Psoas muscle (tissue), 8 donors: Measurements from ENCODE around the gene PP2D1. TPM values are rescaled to one million over a fixed set of nuclear protein-coding genes. Genes with fewer than 3 reads are reported as not detected.
"Not testable (repeated sequence)": the region's sequence is repeated elsewhere in the genome, so short reads cannot be mapped to it uniquely, and the experiment has no call there.

Experiments used
- ATAC-seq, 4 donors: fragments of 200-7000 bp; cut with Tn5 transposase; one replicate each; pipeline ENCODE4 v1.9.1; 2020; ENCODE audit warnings: moderate library complexity in 3 of 4, mild to moderate bottlenecking in 2 of 4
- DNase-seq, 2 donors: peaks; one replicate each; pipeline ENCODE4 v3.0.0-alpha.2; 2020
- H3K27ac ChIP-seq: fragments of 200-600 bp; one replicate; pipeline ENCODE4 v1.8.0; 2022
- H3K27me3 ChIP-seq, 3 donors: fragments of 200-600 bp in 1 of 3; one replicate each; pipeline versions ENCODE4 v1.6.1 to v1.8.0; 2013 to 2022; ENCODE audit warnings: low read length in 2 of 3, mild to moderate bottlenecking in 2 of 3, moderate library complexity in 1 of 3; ENCODE audit not compliant: insufficient read depth in 3 of 3
- H3K36me3 ChIP-seq, 2 donors: fragments of 200-600 bp in 1 of 2; one replicate each; pipeline versions ENCODE4 v1.6.1 to v1.8.0; 2013 to 2022; ENCODE audit warnings: low read depth in 1 of 2, mild to moderate bottlenecking in 1 of 2, moderate library complexity in 1 of 2; ENCODE audit not compliant: insufficient read depth in 1 of 2
- H3K4me1 ChIP-seq: fragments of 200-600 bp; one replicate; pipeline ENCODE4 v1.8.0; 2022
- H3K4me3 ChIP-seq: fragments of 200-600 bp; one replicate; pipeline ENCODE4 v1.8.0; 2022; ENCODE audit warnings: mild to moderate bottlenecking
- H3K9me3 ChIP-seq: fragments of 200-600 bp; one replicate; pipeline ENCODE4 v1.8.0; 2022
- WGBS, 3 donors: extraction: QIAGEN DNeasy Blood & Tissue Kit; methylation state at CpG; one replicate each; pipeline versions ENCODE4 v1.1.6 to v1.1.7; 2013; 5-methylcytosine and 5-hydroxymethylcytosine counted together
- intact Hi-C, 2 donors: fragments of 100-400 bp; cut with DNase I; formaldehyde crosslinking; loops; one replicate each; pipeline versions ENCODE4 v1.11.0 to v1.14.2; 2022
- polyA plus RNA-seq, 3 donors: library from polyadenylated mRNA; stranded (reverse); fragments of 200-250 nt; gene quantifications; one replicate each; pipeline ENCODE4 v1.2.3, GENCODE V29; 2013
- total RNA-seq, 4 donors: library from RNA; stranded (reverse); fragmentation: NEBNext Ultra II Directional in 2 of 4; extraction: Animal tissue kit (Norgen Biotek cat#: 25700) in 2 of 4; gene quantifications; one replicate each; pipeline versions ENCODE4 v1.2.1 to v1.2.4, GENCODE V29; 2021 to 2023
- TF ChIP-seq, protein P1 (sequence below): fragments of 200-600 bp; IDR thresholded peaks from one replicate; pipeline ENCODE4 v1.8.0; 2022; ENCODE audit warnings: antibody characterized with exemption
- donor health status: healthy with polysubstance abuse.
- donor health status: DM: no; HTN: no; CAD: no; lungs with moderate emphysema.
- donor health status: Bipolar disorder and iron deficiency.
- donor health status: healthy.
- donor health status: DM: yes; HTN: yes; CAD: no.
- donor health status: DM: no; HTN: no; CAD: no.
- donor health status: DM: no; HTN: no; CAD: no.
- donor health status: DM: yes; HTN: yes; CAD: no.

The PP2D1 gene
- total and polyA plus RNA-seq, 7 donors, result not detected

DNA sequence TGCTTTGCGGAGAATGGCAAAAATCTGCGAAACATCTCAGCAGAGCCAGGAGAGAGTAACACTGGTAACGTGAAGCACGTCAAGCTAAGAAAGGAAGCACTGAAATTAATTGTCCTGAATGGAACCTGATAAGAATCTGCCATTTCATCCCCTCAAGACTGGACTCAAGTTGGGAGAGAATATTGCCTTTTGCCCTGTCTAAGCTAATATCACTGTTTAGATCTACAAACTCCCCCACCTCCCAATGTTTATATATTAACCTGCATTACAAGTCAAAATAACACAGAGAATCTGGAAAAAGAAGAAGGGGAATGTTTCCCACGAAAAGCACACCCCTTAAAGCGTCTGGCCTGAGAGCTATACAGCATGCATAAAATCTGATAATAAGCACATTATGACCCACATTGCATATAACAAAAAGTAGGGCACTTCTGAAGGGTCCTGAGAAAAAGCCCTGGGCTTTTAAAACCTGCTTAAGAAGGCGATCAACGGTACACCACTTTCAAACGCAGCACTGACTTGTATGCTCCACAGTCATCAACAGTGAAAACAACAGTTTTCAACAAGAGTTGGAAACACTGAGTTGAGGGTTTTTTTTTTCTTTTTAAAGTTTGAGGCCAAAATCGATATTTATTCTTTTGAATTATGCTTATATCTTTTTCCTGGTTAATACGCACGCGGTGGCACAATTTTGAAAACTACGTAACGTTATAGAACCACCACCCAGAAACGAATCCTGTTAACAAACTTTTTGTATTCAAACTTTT is 26.8 kb upstream of the PP2D1 start:
- no peak for DNase-seq
- no peaks in the 10 kb centered on the region for H3K36me3 ChIP-seq
- intact Hi-C loops, result loop anchor here (5.0 to 10.0 kb wide), 3 partner anchors 92 to 148 kb away; partner anchors contain the start of genes SGO1 (in 2 of the 2) and RAB5A (in 1 of the 2)

DNA sequence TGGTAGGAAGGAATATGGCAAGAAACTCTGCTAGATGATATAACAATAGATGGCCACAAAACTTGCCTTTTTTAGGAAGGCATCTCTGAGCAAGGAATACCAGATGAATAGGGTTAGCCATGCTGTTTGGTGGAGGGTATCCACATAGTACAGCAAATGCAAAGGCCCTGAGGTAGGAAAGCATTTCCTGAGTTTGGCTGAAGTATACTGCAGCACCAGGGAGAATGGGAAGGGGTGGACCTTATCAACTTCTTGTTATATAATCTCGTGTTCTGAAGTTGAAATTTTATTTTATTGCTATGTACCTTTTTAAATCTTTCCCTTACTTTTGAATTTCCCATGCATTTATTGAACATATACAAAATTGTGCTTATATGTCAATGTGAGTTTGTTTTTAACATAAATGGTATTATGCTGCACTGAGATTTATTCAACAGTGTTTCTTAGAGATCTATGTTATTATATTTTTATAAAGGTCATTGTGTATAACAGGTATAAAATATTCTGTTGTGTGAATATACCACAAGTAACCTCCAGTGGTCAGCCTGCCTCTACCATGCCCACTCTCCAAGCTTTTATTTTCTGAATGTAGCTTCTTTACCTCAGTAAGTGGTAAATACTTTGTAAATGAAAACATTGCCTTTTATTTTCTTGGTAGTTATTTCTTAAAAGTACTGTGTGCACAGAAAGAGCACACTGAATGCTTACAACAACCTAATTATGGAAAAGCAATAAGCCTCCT is 25.4 kb upstream of the PP2D1 start:
- Histone ChIP-seq H3K27me3 (no peaks in the 10 kb centered on the region), H3K4me3 (no peak overlapping the region), H3K36me3 (no peaks in the 10 kb centered on the region), H3K27ac (no peak overlapping the region), H3K4me1 (peaks cover 16% of the 10 kb centered on the region), H3K9me3 (no peaks in the 10 kb centered on the region)
- ATAC-seq (no peak), DNase-seq (no peak)
- TF ChIP-seq, protein P1, sequence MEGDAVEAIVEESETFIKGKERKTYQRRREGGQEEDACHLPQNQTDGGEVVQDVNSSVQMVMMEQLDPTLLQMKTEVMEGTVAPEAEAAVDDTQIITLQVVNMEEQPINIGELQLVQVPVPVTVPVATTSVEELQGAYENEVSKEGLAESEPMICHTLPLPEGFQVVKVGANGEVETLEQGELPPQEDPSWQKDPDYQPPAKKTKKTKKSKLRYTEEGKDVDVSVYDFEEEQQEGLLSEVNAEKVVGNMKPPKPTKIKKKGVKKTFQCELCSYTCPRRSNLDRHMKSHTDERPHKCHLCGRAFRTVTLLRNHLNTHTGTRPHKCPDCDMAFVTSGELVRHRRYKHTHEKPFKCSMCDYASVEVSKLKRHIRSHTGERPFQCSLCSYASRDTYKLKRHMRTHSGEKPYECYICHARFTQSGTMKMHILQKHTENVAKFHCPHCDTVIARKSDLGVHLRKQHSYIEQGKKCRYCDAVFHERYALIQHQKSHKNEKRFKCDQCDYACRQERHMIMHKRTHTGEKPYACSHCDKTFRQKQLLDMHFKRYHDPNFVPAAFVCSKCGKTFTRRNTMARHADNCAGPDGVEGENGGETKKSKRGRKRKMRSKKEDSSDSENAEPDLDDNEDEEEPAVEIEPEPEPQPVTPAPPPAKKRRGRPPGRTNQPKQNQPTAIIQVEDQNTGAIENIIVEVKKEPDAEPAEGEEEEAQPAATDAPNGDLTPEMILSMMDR, result peak; percentile 21
- WGBS, 3 donors, result 84 to 100% (median 86%) methylated on average over 1 of the region's 1 CpG
- intact Hi-C loops, result loop anchor here (5.0 to 10.0 kb wide), 3 partner anchors 90 to 150 kb away; partner anchors contain the start of genes SGO1 (in 2 of the 2) and RAB5A (in 1 of the 2)

More for the DNA sequence above, 26.8 kb upstream of the PP2D1 start:
- Histone ChIP-seq H3K27ac (peak overlapping the region; percentile 95), H3K9me3 (no peaks in the 10 kb centered on the region), H3K4me1 (peaks cover 30% of the 10 kb centered on the region), H3K27me3 (no peaks in the 10 kb centered on the region), H3K4me3 (peak overlapping the region; percentile 78)
- ATAC-seq, result no peak
- WGBS, 3 donors, result 15 to 36% (median 20%) methylated on average over 16 of the region's 16 CpGs
- TF ChIP-seq, protein P1, result no peak

DNA sequence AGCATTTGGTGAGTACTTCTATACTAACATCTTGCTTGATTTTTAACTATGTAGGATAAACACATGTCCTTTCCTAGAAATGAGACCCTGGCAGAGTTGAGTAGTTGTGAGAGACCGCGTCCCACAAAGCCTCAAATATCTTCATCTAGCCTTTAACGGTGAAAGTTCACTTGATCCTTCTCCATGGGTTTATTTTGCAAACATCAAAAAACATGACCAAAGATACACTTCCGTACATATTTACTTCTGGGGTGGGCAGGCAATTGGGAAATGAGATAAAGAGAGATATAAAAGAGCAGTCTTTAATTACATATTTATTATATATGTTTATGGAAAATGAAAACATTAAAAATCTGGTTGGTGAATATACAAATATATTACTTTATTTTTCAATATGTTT is 23.0 kb upstream of the PP2D1 start:
- no peaks in the 10 kb centered on the region for H3K27me3 ChIP-seq
- TF ChIP-seq, protein P1, result no peak
- H3K36me3 ChIP-seq, result no peaks in the 10 kb centered on the region
- H3K27ac ChIP-seq, result no peak overlapping the region
- H3K9me3 ChIP-seq, result no peaks in the 10 kb centered on the region
- WGBS, 3 donors, result 83 to 92% (median 88%) methylated on average over 4 of the region's 4 CpGs
- no peak overlapping the region for H3K4me3 ChIP-seq
- intact Hi-C loops, result loop anchor here (5.0 to 10.0 kb wide), 3 partner anchors 88 to 152 kb away; partner anchors contain the start of genes SGO1 (in 2 of the 2) and RAB5A (in 1 of the 2)
- peaks cover 8% of the 10 kb centered on the region for H3K4me1 ChIP-seq
- ATAC-seq, result no peak
- DNase-seq, result no peak

DNA sequence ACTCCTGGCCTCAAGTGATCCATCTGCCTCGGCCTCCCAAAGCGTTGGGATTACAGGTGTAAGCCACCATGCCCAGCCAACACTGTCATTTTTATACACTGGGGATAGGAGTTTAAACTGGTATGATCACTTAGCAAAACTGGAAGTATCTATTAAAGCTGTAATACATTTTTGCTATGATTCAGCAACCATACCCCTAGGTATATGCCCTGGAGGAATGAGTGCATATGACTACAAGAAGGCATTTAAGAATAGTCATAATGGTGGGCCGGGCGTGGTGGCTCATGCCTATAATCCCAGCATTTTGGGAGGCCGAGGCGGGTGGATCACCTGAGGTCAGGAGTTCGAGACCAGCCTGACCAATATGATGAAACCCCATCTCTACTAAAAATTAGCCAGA is 19.9 kb upstream of the PP2D1 start:
- H3K27me3 ChIP-seq, H3K9me3 ChIP-seq, DNase-seq, H3K36me3 ChIP-seq, ATAC-seq, H3K4me3 ChIP-seq, H3K4me1 ChIP-seq, H3K27ac ChIP-seq: not testable (repeated sequence)
- WGBS, 3 donors, result 97 to 98% (median 97%) methylated on average over 7 of the region's 7 CpGs
- intact Hi-C loops, result loop anchor here in 1 of 2 donors (10.0 kb wide), 1 partner anchor 153 kb away; the partner anchor contains the start of gene SGO1

GRCh38 chr3:20028905-20029331 is 16.9 kb upstream of the PP2D1 start:
- 85 to 91% (median 89%) methylated on average over 7 of the region's 7 CpGs for WGBS, 3 donors
- TF ChIP-seq, protein P1, result no peak
- DNase-seq (no peak), ATAC-seq (no peak)
- no peak overlapping the region for H3K27ac ChIP-seq
- H3K27me3 ChIP-seq, result no peaks in the 10 kb centered on the region
- no peak overlapping the region for H3K4me3 ChIP-seq
- no peaks in the 10 kb centered on the region for H3K9me3 ChIP-seq
- no peaks in the 10 kb centered on the region for H3K36me3 ChIP-seq
- intact Hi-C loops, result no loop called here
- H3K4me1 ChIP-seq, result no peaks in the 10 kb centered on the region
